Measurements from ENCODE around the gene PARP15.
"Not testable (repeated sequence)": the region's sequence is repeated elsewhere in the genome, so short reads cannot be mapped to it uniquely, and the experiment has no call there.

- not testable (repeated sequence) for TF ChIP-seq ZNF274 (IDR thresholded peaks at IDR 0.05; ENCODE audit: low read depth, low read length); YY1 (IDR thresholded peaks at IDR 0.05; ENCODE audit: insufficient read depth, insufficient read length)
Measured at GRCh38 chr3:122651233-122651907, 73.9 kb downstream of the PARP15 start.

Data from NT2/D1 (cell line).